ENCODE results near the gene SLC39A13.

The SLC39A13 gene

DNA sequence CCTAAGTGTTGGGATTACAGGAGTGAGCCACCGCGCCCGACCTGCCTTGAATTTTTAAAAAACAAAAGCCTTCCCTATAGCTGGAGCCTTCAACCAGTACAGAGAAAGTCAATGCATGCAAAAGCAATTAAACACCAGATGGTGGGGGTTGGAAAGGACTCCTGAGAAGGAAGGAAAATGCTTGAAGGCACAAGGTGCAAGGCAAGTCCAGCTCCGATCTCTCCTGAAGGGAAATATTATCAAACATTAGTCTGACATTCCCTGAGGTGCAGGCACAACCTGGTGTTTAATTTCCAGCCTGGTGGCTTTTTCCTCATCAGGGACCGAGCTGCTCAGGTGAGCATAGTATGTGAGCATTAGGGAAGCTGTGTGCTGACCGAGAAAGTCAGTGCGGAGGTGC lies 53.5 kb downstream of the SLC39A13 start:
- DNase-seq = no peak

DNA sequence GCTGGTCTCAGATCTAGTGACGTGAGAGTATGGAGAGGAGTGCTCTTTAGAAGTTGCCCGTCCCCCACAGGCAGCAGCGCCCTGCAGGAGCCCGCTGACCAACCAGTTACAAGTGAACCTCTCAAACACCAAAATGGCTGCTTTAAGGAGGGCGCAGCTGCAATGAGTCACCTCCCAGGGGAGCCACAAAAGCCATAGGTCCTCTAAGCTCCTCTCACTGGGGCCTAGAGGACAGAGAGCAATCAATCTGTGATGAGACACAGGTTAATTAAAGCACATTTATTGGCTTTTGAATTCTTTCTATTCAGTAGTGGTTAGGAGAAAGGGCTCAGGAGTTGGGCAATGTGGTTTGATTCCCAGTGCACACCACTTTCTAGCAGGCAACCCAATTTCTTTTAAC lies 56.1 kb downstream of the SLC39A13 start:
- no peak for DNase-seq
